MM.1S (cell line): ENCODE measurements around the gene TYW1B.
"Not testable (repeated sequence)": the region's sequence is repeated elsewhere in the genome, so short reads cannot be mapped to it uniquely, and the experiment has no call there.

Source experiments
- DNase-seq: peaks from one replicate; pipeline ENCODE4 v3.0.0-alpha.2; 2015
- H2AFZ ChIP-seq: fragments of 300-600 bp; sonication (generic); 2 replicates; pipeline ENCODE4 v1.6.0; 2016; ENCODE audit warnings: antibody characterized with exemption, low read length
- H3F3A ChIP-seq: fragments of 300-600 bp; sonication (generic); 2 replicates; pipeline ENCODE4 v1.6.1; 2016; ENCODE audit warnings: mild to moderate bottlenecking, antibody characterized with exemption, low read length, moderate library complexity, mixed read lengths; ENCODE audit not compliant: insufficient read depth
- H3K27ac ChIP-seq: fragments of 300-600 bp; sonication (generic); 2 replicates; pipeline ENCODE4 v1.5.1; 2016; ENCODE audit warnings: mild to moderate bottlenecking, low read length
- H3K27me3 ChIP-seq: fragments of 300-600 bp; sonication (generic); replicated peaks from 2 replicates; pipeline ENCODE4 v1.6.0; 2016; ENCODE audit warnings: low read length; ENCODE audit not compliant: insufficient read depth
- H3K36me3 ChIP-seq: fragments of 300-600 bp; sonication (generic); replicated peaks from 2 replicates; pipeline ENCODE4 v1.6.1; 2016; ENCODE audit warnings: mild to moderate bottlenecking, low read length, mixed read lengths; ENCODE audit not compliant: insufficient read depth
- H3K4me1 ChIP-seq: fragments of 300-600 bp; sonication (generic); 2 replicates; pipeline ENCODE4 v1.6.1; 2016; ENCODE audit warnings: low read length, mixed read lengths
- H3K4me2 ChIP-seq: fragments of 300-600 bp; sonication (generic); 2 replicates; pipeline ENCODE4 v1.6.0; 2016; ENCODE audit warnings: low read depth, low read length
- H3K4me3 ChIP-seq: fragments of 300-600 bp; sonication (generic); 2 replicates; pipeline ENCODE4 v1.5.1; 2016; ENCODE audit warnings: low read length, mixed read lengths
- H3K79me2 ChIP-seq: fragments of 300-600 bp; sonication (generic); 2 replicates; pipeline ENCODE4 v1.6.1; 2016; ENCODE audit warnings: mixed run types, low read length, mixed read lengths
- H3K9ac ChIP-seq: fragments of 300-600 bp; sonication (generic); 2 replicates; pipeline ENCODE4 v1.6.1; 2016; ENCODE audit warnings: low read length, mixed read lengths
- H3K9me2 ChIP-seq: fragments of 300-600 bp; sonication (generic); replicated peaks from 2 replicates; pipeline ENCODE4 v1.6.1; 2016; ENCODE audit warnings: mild to moderate bottlenecking, low read length, mixed read lengths; ENCODE audit not compliant: insufficient read depth
- H3K9me3 ChIP-seq: fragments of 300-600 bp; sonication (generic); replicated peaks from 2 replicates; pipeline ENCODE4 v1.6.1; 2016; ENCODE audit warnings: mild to moderate bottlenecking, low read length, mixed read lengths; ENCODE audit not compliant: insufficient read depth
- H4K20me1 ChIP-seq: fragments of 300-600 bp; sonication (generic); 2 replicates; pipeline ENCODE4 v1.6.1; 2016; ENCODE audit warnings: mild to moderate bottlenecking, low read length, moderate library complexity, mixed read lengths; ENCODE audit not compliant: insufficient read depth

TYW1B gene

GRCh38 chr7:72735855-72736254, 92.1 kb downstream of the TYW1B start:
- not testable (repeated sequence) for H3K79me2 ChIP-seq, H3K4me2 ChIP-seq, H3K9me3 ChIP-seq, H3F3A ChIP-seq, H3K4me3 ChIP-seq, H3K36me3 ChIP-seq, H3K27me3 ChIP-seq, H3K4me1 ChIP-seq, H2AFZ ChIP-seq, H4K20me1 ChIP-seq, H3K9ac ChIP-seq, H3K27ac ChIP-seq, DNase-seq, H3K9me2 ChIP-seq

GRCh38 chr7:72730815-72731214, 97.2 kb downstream of the TYW1B start:
- not testable (repeated sequence) for H3K27ac ChIP-seq, H3K4me1 ChIP-seq, H2AFZ ChIP-seq, H3K4me2 ChIP-seq, H3K27me3 ChIP-seq, H3K36me3 ChIP-seq, H3F3A ChIP-seq, DNase-seq, H3K9me2 ChIP-seq, H3K79me2 ChIP-seq, H3K9me3 ChIP-seq, H3K9ac ChIP-seq, H4K20me1 ChIP-seq, H3K4me3 ChIP-seq

- not testable (repeated sequence) for H3K4me2 ChIP-seq, H3K9me2 ChIP-seq, H3K27me3 ChIP-seq, H3K4me3 ChIP-seq, H4K20me1 ChIP-seq, H2AFZ ChIP-seq, H3K4me1 ChIP-seq, H3F3A ChIP-seq, H3K79me2 ChIP-seq, DNase-seq, H3K9ac ChIP-seq, H3K27ac ChIP-seq, H3K9me3 ChIP-seq, H3K36me3 ChIP-seq
Measured at GRCh38 chr7:72730384-72730783, 97.6 kb downstream of the TYW1B start.

GRCh38 chr7:72729130-72729529, 98.9 kb downstream of the TYW1B start:
- not testable (repeated sequence) for H3K27me3 ChIP-seq, H3K9me3 ChIP-seq, H3K9me2 ChIP-seq, H3K36me3 ChIP-seq, H4K20me1 ChIP-seq, H2AFZ ChIP-seq, H3K79me2 ChIP-seq, H3K27ac ChIP-seq, H3F3A ChIP-seq, DNase-seq, H3K4me1 ChIP-seq, H3K4me2 ChIP-seq, H3K9ac ChIP-seq, H3K4me3 ChIP-seq

GRCh38 chr7:72722694-72723093, 105.3 kb downstream of the TYW1B start:
- not testable (repeated sequence) for H3K9me3 ChIP-seq, H3K79me2 ChIP-seq, H3K27ac ChIP-seq, H2AFZ ChIP-seq, H4K20me1 ChIP-seq, H3K4me1 ChIP-seq, H3K4me3 ChIP-seq, H3K9ac ChIP-seq, H3K9me2 ChIP-seq, H3K36me3 ChIP-seq, H3K4me2 ChIP-seq, H3F3A ChIP-seq, DNase-seq, H3K27me3 ChIP-seq

GRCh38 chr7:72720890-72721289, 107.1 kb downstream of the TYW1B start:
- not testable (repeated sequence) for DNase-seq, H3K9me3 ChIP-seq, H3K79me2 ChIP-seq, H3K36me3 ChIP-seq, H3K4me2 ChIP-seq, H2AFZ ChIP-seq, H3F3A ChIP-seq, H3K27me3 ChIP-seq, H3K4me3 ChIP-seq, H3K9ac ChIP-seq, H4K20me1 ChIP-seq, H3K9me2 ChIP-seq, H3K4me1 ChIP-seq, H3K27ac ChIP-seq

GRCh38 chr7:72717252-72717774, 110.7 kb downstream of the TYW1B start:
- not testable (repeated sequence) for H3K9me2 ChIP-seq, H3K4me3 ChIP-seq, H3K9me3 ChIP-seq, H3K4me1 ChIP-seq, H2AFZ ChIP-seq, DNase-seq, H3K27ac ChIP-seq, H3K4me2 ChIP-seq, H3K9ac ChIP-seq, H3K27me3 ChIP-seq, H3K36me3 ChIP-seq, H4K20me1 ChIP-seq, H3K79me2 ChIP-seq, H3F3A ChIP-seq

- not testable (repeated sequence) for H4K20me1 ChIP-seq, H3K36me3 ChIP-seq, DNase-seq, H2AFZ ChIP-seq, H3K79me2 ChIP-seq, H3K9ac ChIP-seq, H3F3A ChIP-seq, H3K9me2 ChIP-seq, H3K9me3 ChIP-seq, H3K4me1 ChIP-seq, H3K27ac ChIP-seq, H3K4me3 ChIP-seq, H3K27me3 ChIP-seq, H3K4me2 ChIP-seq
Measured at GRCh38 chr7:72711927-72712326, 116.1 kb downstream of the TYW1B start.
